Astrocyte (in vitro differentiated cells and primary cell): ENCODE results near the gene C3orf38. TPM values are rescaled to one million over a fixed set of nuclear protein-coding genes. Genes with fewer than 3 reads are reported as not detected.

Experiments
- DNase-seq: peaks from one replicate; pipeline ENCODE4 v3.0.0-alpha.2; 2010; ENCODE audit warnings: low read depth
- FAIRE-seq: peaks from 2 replicates; lab custom pipeline; 2011; peaks lifted over from hg19 to GRCh38; lab: Jason Lieb, UNC
- H2AFZ ChIP-seq: 2 replicates; pipeline ENCODE4 v1.6.0; 2012; ENCODE audit warnings: low read depth, low read length, inconsistent platforms
- H3K27ac ChIP-seq: 2 replicates; pipeline ENCODE4 v1.5.1; 2011; ENCODE audit warnings: low read depth, low read length, inconsistent platforms
- H3K27me3 ChIP-seq: 2 replicates; pipeline ENCODE4 v1.6.0; 2011; ENCODE audit warnings: low read length, inconsistent platforms; ENCODE audit not compliant: insufficient read depth
- H3K36me3 ChIP-seq: 2 replicates; pipeline ENCODE4 v1.5.1; 2011; ENCODE audit warnings: low read length, inconsistent platforms; ENCODE audit not compliant: insufficient read depth
- H3K4me1 ChIP-seq: 2 replicates; pipeline ENCODE4 v1.5.1; 2011; ENCODE audit warnings: low read length, inconsistent platforms; ENCODE audit not compliant: insufficient read depth
- H3K4me2 ChIP-seq: 2 replicates; pipeline ENCODE4 v1.6.0; 2012; ENCODE audit warnings: low read length, inconsistent platforms
- H3K4me3 ChIP-seq: 2 replicates; pipeline ENCODE4 v1.5.1; 2011; ENCODE audit warnings: low read depth, mild to moderate bottlenecking, low read length, inconsistent platforms; ENCODE audit not compliant: insufficient read depth
- H3K79me2 ChIP-seq: 2 replicates; pipeline ENCODE4 v1.6.0; 2012; ENCODE audit warnings: mild to moderate bottlenecking, low read length, inconsistent platforms; ENCODE audit not compliant: insufficient read depth
- H3K9ac ChIP-seq: 2 replicates; pipeline ENCODE4 v1.6.0; 2012; ENCODE audit warnings: mild to moderate bottlenecking, low read length, inconsistent platforms
- H3K9me3 ChIP-seq: 2 replicates; pipeline ENCODE4 v1.5.1; 2012; ENCODE audit warnings: low read depth, mild to moderate bottlenecking, low read length, inconsistent platforms; ENCODE audit not compliant: insufficient read depth
- H4K20me1 ChIP-seq: 2 replicates; pipeline ENCODE4 v1.6.0; 2012; ENCODE audit warnings: low read length, inconsistent platforms; ENCODE audit not compliant: insufficient read depth
- H3K27ac Mint-ChIP-seq: one replicate; pipeline ENCODE4 v1.8.0; 2021; ENCODE audit warnings: mild to moderate bottlenecking, mixed read lengths; ENCODE audit not compliant: unreplicated experiment
- H3K27me3 Mint-ChIP-seq: one replicate; pipeline ENCODE4 v1.8.0; 2021; ENCODE audit warnings: low read depth, mixed read lengths; ENCODE audit not compliant: unreplicated experiment
- H3K36me3 Mint-ChIP-seq: one replicate; pipeline ENCODE4 v1.8.0; 2021; ENCODE audit warnings: low read depth, mixed read lengths; ENCODE audit not compliant: unreplicated experiment
- H3K4me1 Mint-ChIP-seq: one replicate; pipeline ENCODE4 v1.8.0; 2021; ENCODE audit warnings: low read depth, mixed read lengths; ENCODE audit not compliant: unreplicated experiment
- H3K4me3 Mint-ChIP-seq: one replicate; pipeline ENCODE4 v1.8.0; 2021; ENCODE audit warnings: mild to moderate bottlenecking, moderate library complexity, mixed read lengths; ENCODE audit not compliant: unreplicated experiment
- H3K9me3 Mint-ChIP-seq: one replicate; pipeline ENCODE4 v1.8.0; 2021; ENCODE audit warnings: mild to moderate bottlenecking, mixed read lengths; ENCODE audit not compliant: unreplicated experiment
- CTCF ChIP-seq: IDR thresholded peaks from 2 replicates; pipeline ENCODE4 v1.5.1; 2011; ENCODE audit warnings: low read depth, mild to moderate bottlenecking, inconsistent platforms, low read length, moderate library complexity; ENCODE audit not compliant: insufficient read depth
- EZH2 ChIP-seq: IDR thresholded peaks from 2 replicates; pipeline ENCODE4 v1.6.1; 2012; ENCODE audit warnings: mild to moderate bottlenecking, low read length, inconsistent platforms; ENCODE audit not compliant: insufficient read depth
- total RNA-seq: library from RNA; stranded (reverse); gene quantifications from 2 replicates; pipeline ENCODE4 v1.2.1, GENCODE V29; 2021

Gene C3orf38
- total RNA-seq, 1 donor from 2014 or later, result 37.9 TPM

GRCh38 chr3:88195951-88196434 lies 46.2 kb downstream of the C3orf38 start:
- no peaks in the 10 kb centered on the region for H3K36me3 ChIP-seq
- TF ChIP-seq CTCF, result no peak
- TF ChIP-seq EZH2, result no peak
- no peaks in the 10 kb centered on the region for H3K9me3 ChIP-seq
- H3K9ac ChIP-seq, result no peak overlapping the region
- no peak overlapping the region for H3K27ac ChIP-seq
- FAIRE-seq, result no peak
- no peak overlapping the region for H3K4me3 ChIP-seq
- no peaks in the 10 kb centered on the region for H3K27me3 Mint-ChIP-seq
- H2AFZ ChIP-seq, result peak overlapping the region; percentile 37
- no peak overlapping the region for H3K4me3 Mint-ChIP-seq
- no peak overlapping the region for H3K4me2 ChIP-seq
- H4K20me1 ChIP-seq, result no peaks in the 10 kb centered on the region
- peaks cover 2% of the 10 kb centered on the region for H3K4me1 Mint-ChIP-seq
- no peaks in the 10 kb centered on the region for H3K27me3 ChIP-seq
- H3K9me3 Mint-ChIP-seq, result no peaks in the 10 kb centered on the region
- peaks cover 4% of the 10 kb centered on the region for H3K4me1 ChIP-seq
- no peaks in the 10 kb centered on the region for H3K79me2 ChIP-seq
- H3K36me3 Mint-ChIP-seq, result no peaks in the 10 kb centered on the region
- H3K27ac Mint-ChIP-seq, result no peak overlapping the region
- peak; percentile 63 for DNase-seq

- Mint-ChIP-seq H3K27ac (no peak overlapping the region), H3K9me3 (no peaks in the 10 kb centered on the region)
- H2AFZ ChIP-seq, result no peak overlapping the region
Measured at GRCh38 chr3:88198121-88198520, 48.4 kb downstream of the C3orf38 start.

More at GRCh38 chr3:88198121-88198520, 48.4 kb downstream of the C3orf38 start:
- Histone ChIP-seq H3K36me3 (no peaks in the 10 kb centered on the region), H4K20me1 (no peaks in the 10 kb centered on the region), H3K27me3 (no peaks in the 10 kb centered on the region), H3K4me1 (peaks cover 4% of the 10 kb centered on the region), H3K79me2 (no peaks in the 10 kb centered on the region), H3K4me2 (no peak overlapping the region), H3K27ac (no peak overlapping the region), H3K4me3 (no peak overlapping the region), H3K9me3 (no peaks in the 10 kb centered on the region), H3K9ac (no peak overlapping the region)
- DNase-seq (no peak), FAIRE-seq (no peak)
- Mint-ChIP-seq H3K27me3 (no peaks in the 10 kb centered on the region), H3K4me1 (peaks cover 2% of the 10 kb centered on the region), H3K4me3 (no peak overlapping the region), H3K36me3 (no peaks in the 10 kb centered on the region)
- TF ChIP-seq EZH2, result no peak
- no peak for TF ChIP-seq CTCF
